ENCODE results near the gene CHTF8.

Gene CHTF8

GRCh38 chr16:69132424-69133252 is at the start of gene CHTF8, which contains the start of gene UTP4:
TSS of gene CHTF8 (minus strand) at chr16:69132588. CDS start at chr16:69121458, 11,130 bp downstream.
TSS of gene UTP4 (plus strand) at chr16:69132649. CDS start at chr16:69133460, 811 bp downstream.
- Mint-ChIP-seq H3K4me3 (peak within 1 kb of the TSS; percentile 96), H3K36me3 (ENCODE audit: low read depth) (peaks cover 92% of the 10 kb centered on the region), H3K9me3 (no peaks in the 10 kb centered on the region), H3K27ac (peak within 1 kb of the TSS; percentile 97), H3K27me3 (no peaks in the 10 kb centered on the region), H3K4me1 (ENCODE audit: low read depth) (peaks cover 63% of the 10 kb centered on the region)
- peak; percentile 93 for DNase-seq

DNA sequence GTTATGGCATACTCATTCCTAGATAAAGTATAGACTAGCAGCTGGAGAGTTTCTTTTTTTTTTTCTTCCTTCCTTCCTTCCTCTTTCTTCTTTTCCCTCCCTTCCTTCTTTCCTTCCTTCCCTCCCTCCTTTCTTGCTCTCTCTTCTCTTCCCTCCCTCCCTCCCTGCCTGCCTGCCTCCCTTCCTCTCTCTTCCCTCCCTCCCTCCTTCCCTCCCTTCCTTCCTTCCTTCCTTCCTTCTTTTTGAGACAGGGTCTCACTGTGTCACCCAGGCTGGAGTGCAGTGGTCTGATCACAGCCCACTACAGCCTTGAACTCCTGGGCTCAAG is 47.6 kb upstream of the CHTF8 start:
- H3K36me3 Mint-ChIP-seq (ENCODE audit: low read depth): peaks cover 33% of the 10 kb centered on the region
- DNase-seq: no peak
- peaks cover 27% of the 10 kb centered on the region for H3K4me1 Mint-ChIP-seq (ENCODE audit: low read depth)
- H3K9me3 Mint-ChIP-seq: no peaks in the 10 kb centered on the region
- H3K27me3 Mint-ChIP-seq: no peaks in the 10 kb centered on the region
- H3K27ac Mint-ChIP-seq: no peak overlapping the region
- H3K4me3 Mint-ChIP-seq: no peak overlapping the region

- H3K4me1 Mint-ChIP-seq (ENCODE audit: low read depth): peaks cover 23% of the 10 kb centered on the region
- no peak for DNase-seq
- no peak overlapping the region for H3K27ac Mint-ChIP-seq
- no peaks in the 10 kb centered on the region for H3K9me3 Mint-ChIP-seq
- H3K36me3 Mint-ChIP-seq (ENCODE audit: low read depth): peaks cover 31% of the 10 kb centered on the region
- no peak overlapping the region for H3K4me3 Mint-ChIP-seq
- H3K27me3 Mint-ChIP-seq: no peaks in the 10 kb centered on the region
Measured at GRCh38 chr16:69179328-69180010, 47.1 kb upstream of the CHTF8 start.

GRCh38 chr16:69176033-69176800 is 43.8 kb upstream of the CHTF8 start:
- H3K9me3 Mint-ChIP-seq: no peaks in the 10 kb centered on the region
- H3K36me3 Mint-ChIP-seq (ENCODE audit: low read depth): peaks cover 42% of the 10 kb centered on the region
- H3K4me3 Mint-ChIP-seq: no peak overlapping the region
- peaks cover 18% of the 10 kb centered on the region for H3K4me1 Mint-ChIP-seq (ENCODE audit: low read depth)
- H3K27ac Mint-ChIP-seq: no peak overlapping the region
- DNase-seq: no peak
- no peaks in the 10 kb centered on the region for H3K27me3 Mint-ChIP-seq

DNA sequence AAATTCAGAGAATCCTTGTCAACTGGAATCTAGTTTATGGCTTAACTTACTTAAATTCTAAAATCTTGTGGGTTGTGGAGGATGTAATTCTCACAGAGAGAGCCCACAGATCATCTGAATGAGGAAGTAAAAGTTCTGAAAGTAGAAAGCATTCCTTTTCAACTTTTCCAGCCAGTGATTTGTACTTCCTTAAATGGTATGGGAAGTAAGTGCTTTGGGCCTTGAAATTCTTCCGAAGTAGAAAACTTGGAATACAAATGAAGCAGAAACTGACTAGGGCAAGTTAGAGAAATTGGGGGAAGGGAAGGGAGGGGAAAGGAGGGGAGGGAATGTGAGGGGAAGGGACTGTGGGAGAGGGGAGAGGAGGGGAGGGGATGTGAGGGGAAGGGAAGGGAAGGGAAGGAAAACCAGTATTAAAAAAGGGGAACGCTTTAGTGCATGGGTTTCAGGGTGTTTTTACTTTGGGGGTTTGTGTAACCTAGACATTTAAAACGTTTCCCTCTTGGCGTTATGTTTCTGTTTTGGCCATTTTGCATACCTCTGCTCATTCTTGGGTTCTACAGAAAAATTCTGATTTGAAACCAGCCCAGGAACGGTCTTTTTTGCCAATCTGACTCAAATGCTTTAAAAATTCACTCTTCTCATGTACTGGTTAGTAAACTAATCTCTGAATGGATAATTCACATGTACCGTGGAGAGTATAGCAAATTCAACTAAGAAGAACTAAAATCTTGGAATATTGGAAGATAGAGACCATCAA is 39.1 kb upstream of the CHTF8 start:
- H3K4me1 Mint-ChIP-seq (ENCODE audit: low read depth): peaks cover 39% of the 10 kb centered on the region
- H3K9me3 Mint-ChIP-seq: no peaks in the 10 kb centered on the region
- H3K4me3 Mint-ChIP-seq: no peak overlapping the region
- no peaks in the 10 kb centered on the region for H3K27me3 Mint-ChIP-seq
- DNase-seq: no peak
- no peak overlapping the region for H3K27ac Mint-ChIP-seq
- H3K36me3 Mint-ChIP-seq (ENCODE audit: low read depth): peaks cover 82% of the 10 kb centered on the region

GRCh38 chr16:69169607-69170352 is 37.4 kb upstream of the CHTF8 start:
- no peak for DNase-seq
- H3K27me3 Mint-ChIP-seq: no peaks in the 10 kb centered on the region
- H3K4me3 Mint-ChIP-seq: no peak overlapping the region
- peaks cover 56% of the 10 kb centered on the region for H3K4me1 Mint-ChIP-seq (ENCODE audit: low read depth)
- peak overlapping the region; percentile 8 for H3K27ac Mint-ChIP-seq
- no peaks in the 10 kb centered on the region for H3K9me3 Mint-ChIP-seq
- peaks cover 88% of the 10 kb centered on the region for H3K36me3 Mint-ChIP-seq (ENCODE audit: low read depth)

GRCh38 chr16:69169051-69169450 is 36.7 kb upstream of the CHTF8 start:
- DNase-seq: no peak
- H3K27ac Mint-ChIP-seq: peak overlapping the region; percentile 52
- H3K36me3 Mint-ChIP-seq (ENCODE audit: low read depth): peaks cover 92% of the 10 kb centered on the region
- H3K4me3 Mint-ChIP-seq: no peak overlapping the region
- H3K9me3 Mint-ChIP-seq: no peaks in the 10 kb centered on the region
- peaks cover 60% of the 10 kb centered on the region for H3K4me1 Mint-ChIP-seq (ENCODE audit: low read depth)
- no peaks in the 10 kb centered on the region for H3K27me3 Mint-ChIP-seq

DNA sequence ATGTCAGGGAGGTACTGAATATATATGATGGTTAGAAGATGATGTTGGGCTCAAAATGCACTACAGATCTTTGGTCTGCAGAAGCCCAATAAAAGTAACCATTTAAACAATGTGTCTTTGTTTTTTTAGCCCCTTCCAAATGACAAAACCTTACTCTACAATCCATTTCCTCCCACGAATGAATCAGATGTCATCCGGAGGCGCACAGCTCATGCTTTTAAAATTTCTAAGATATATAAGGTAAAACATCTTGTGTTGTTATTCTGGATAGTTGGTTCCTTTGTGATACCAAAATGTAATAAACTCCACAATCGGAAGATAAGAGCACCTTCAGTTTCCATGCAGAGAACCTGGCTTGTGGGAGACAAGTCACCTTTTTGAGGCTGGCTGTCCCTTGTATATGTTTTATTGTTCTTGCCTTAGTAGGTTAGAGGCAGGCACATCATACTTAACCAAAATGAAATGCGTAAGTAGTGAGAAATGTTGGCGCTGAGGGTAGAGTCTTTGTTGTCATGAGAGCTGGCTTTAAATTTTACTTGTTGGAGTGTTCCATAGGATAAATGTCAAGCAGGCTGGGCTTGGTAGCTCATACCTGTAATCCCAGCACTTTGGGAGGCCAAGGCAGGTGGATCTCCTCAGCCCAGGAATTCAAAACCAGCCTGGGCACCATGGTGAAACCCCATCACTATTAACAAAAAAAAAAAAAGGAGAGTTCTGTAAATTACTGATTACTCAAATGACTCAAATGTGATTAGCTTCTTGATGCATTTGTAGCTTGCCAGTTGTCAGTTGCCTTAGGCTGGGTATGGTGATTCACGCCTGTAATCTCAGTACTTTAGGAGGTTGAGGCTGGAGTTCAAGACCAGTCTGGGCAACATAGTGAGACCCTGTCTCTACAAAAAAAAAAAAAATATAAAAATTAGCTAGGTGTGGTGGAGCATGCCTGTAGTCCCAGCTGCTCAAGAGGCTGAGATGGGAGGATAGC is 34.9 kb upstream of the CHTF8 start:
- Mint-ChIP-seq H3K9me3 (no peaks in the 10 kb centered on the region), H3K27ac (peak overlapping the region; percentile 98), H3K36me3 (ENCODE audit: low read depth) (peaks cover 94% of the 10 kb centered on the region), H3K4me3 (peak overlapping the region; percentile 47), H3K4me1 (ENCODE audit: low read depth) (peaks cover 65% of the 10 kb centered on the region), H3K27me3 (no peaks in the 10 kb centered on the region)
- no peak for DNase-seq

DNA sequence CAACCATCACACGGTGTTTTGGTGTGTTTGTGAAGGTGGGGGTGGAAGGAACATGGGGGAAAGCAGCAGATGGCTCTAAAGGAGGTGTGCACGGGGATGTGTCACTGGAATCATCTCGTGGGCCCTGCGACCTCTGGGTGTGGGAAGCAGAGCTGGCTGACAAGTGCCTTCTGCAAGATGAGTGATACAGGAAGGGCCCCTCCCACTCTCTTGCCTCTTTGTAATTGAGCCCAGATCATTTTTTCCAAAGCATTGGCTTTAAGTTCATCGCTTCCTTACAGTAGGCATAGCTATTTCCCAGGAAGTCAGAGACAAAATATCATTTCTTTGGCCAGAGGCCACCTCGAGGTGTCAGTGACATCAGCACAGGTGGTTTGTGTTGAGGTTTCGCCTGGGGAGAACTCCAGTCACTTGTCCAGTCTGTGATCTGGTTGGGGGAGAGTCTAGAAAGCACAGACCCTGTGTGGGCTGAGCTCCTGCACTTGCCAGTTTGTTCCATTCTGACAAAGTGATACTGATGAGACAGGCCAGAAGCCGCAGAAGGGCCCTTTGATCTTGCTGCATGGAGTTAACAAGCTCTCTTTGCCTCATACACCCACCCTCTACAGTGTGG is 33.9 kb upstream of the CHTF8 start:
- Mint-ChIP-seq H3K27me3 (no peaks in the 10 kb centered on the region), H3K9me3 (no peaks in the 10 kb centered on the region), H3K4me1 (ENCODE audit: low read depth) (peaks cover 64% of the 10 kb centered on the region), H3K27ac (peak overlapping the region; percentile 98), H3K4me3 (peak overlapping the region; percentile 47), H3K36me3 (ENCODE audit: low read depth) (peaks cover 93% of the 10 kb centered on the region)
- peak; percentile 81 for DNase-seq

GRCh38 chr16:69165584-69165983 is 33.2 kb upstream of the CHTF8 start:
- peak overlapping the region; percentile 47 for H3K4me3 Mint-ChIP-seq
- H3K36me3 Mint-ChIP-seq (ENCODE audit: low read depth): peaks cover 93% of the 10 kb centered on the region
- H3K9me3 Mint-ChIP-seq: no peaks in the 10 kb centered on the region
- peaks cover 59% of the 10 kb centered on the region for H3K4me1 Mint-ChIP-seq (ENCODE audit: low read depth)
- DNase-seq: no peak
- no peaks in the 10 kb centered on the region for H3K27me3 Mint-ChIP-seq
- H3K27ac Mint-ChIP-seq: peak overlapping the region; percentile 98

- H3K4me3 Mint-ChIP-seq: no peak overlapping the region
- no peak for DNase-seq
- H3K27ac Mint-ChIP-seq: peak overlapping the region; percentile 17
- no peaks in the 10 kb centered on the region for H3K9me3 Mint-ChIP-seq
- peaks cover 45% of the 10 kb centered on the region for H3K4me1 Mint-ChIP-seq (ENCODE audit: low read depth)
- no peaks in the 10 kb centered on the region for H3K27me3 Mint-ChIP-seq
- peaks cover 87% of the 10 kb centered on the region for H3K36me3 Mint-ChIP-seq (ENCODE audit: low read depth)
Measured at GRCh38 chr16:69160192-69160591, 27.8 kb upstream of the CHTF8 start.

- Mint-ChIP-seq H3K27ac (peak overlapping the region; percentile 18), H3K4me1 (ENCODE audit: low read depth) (peaks cover 26% of the 10 kb centered on the region), H3K4me3 (no peak overlapping the region), H3K9me3 (no peaks in the 10 kb centered on the region), H3K27me3 (no peaks in the 10 kb centered on the region), H3K36me3 (ENCODE audit: low read depth) (peaks cover 87% of the 10 kb centered on the region)
- DNase-seq: no peak
Measured at GRCh38 chr16:69157196-69157595, 24.8 kb upstream of the CHTF8 start.
